Type B pancreatic cell (in vitro differentiated cells): ENCODE measurements around the gene MAPRE2. TPM values are rescaled to one million over a fixed set of nuclear protein-coding genes. Genes with fewer than 3 reads are reported as not detected.

Experiments
- DNase-seq: peaks from one replicate; pipeline ENCODE4 v3.0.0; 2021; ENCODE audit warnings: mixed read lengths; ENCODE audit not compliant: unreplicated experiment; ENCODE audit errors: extremely low spot score
- H3K27ac Mint-ChIP-seq: 2 replicates; pipeline ENCODE4 v1.8.0; 2021; ENCODE audit warnings: mild to moderate bottlenecking, mixed read lengths
- H3K27me3 Mint-ChIP-seq: 2 replicates; pipeline ENCODE4 v1.8.0; 2021; ENCODE audit warnings: mixed read lengths
- H3K36me3 Mint-ChIP-seq: 2 replicates; pipeline ENCODE4 v1.8.0; 2021; ENCODE audit warnings: mixed read lengths
- H3K4me1 Mint-ChIP-seq: one replicate; pipeline ENCODE4 v1.8.0; 2021; ENCODE audit warnings: mixed read lengths; ENCODE audit not compliant: unreplicated experiment
- H3K4me3 Mint-ChIP-seq: 2 replicates; pipeline ENCODE4 v1.8.0; 2021; ENCODE audit warnings: mild to moderate bottlenecking, mixed read lengths
- H3K9me3 Mint-ChIP-seq: 2 replicates; pipeline ENCODE4 v1.8.0; 2021; ENCODE audit warnings: mixed read lengths
- CTCF ChIP-seq: fragments of 200-600 bp; sonication (generic); conservative IDR thresholded peaks from 2 replicates; pipeline ENCODE4 v1.5.0; 2021; ENCODE audit warnings: antibody characterized with exemption, mild to moderate bottlenecking
- total RNA-seq: library from RNA; stranded (reverse); gene quantifications from 2 replicates; pipeline ENCODE4 v1.2.1, GENCODE V29; 2021; ENCODE audit warnings: low replicate concordance

MAPRE2 gene
- total RNA-seq, 1 donor from 2014 or later: 28.0 TPM

DNA sequence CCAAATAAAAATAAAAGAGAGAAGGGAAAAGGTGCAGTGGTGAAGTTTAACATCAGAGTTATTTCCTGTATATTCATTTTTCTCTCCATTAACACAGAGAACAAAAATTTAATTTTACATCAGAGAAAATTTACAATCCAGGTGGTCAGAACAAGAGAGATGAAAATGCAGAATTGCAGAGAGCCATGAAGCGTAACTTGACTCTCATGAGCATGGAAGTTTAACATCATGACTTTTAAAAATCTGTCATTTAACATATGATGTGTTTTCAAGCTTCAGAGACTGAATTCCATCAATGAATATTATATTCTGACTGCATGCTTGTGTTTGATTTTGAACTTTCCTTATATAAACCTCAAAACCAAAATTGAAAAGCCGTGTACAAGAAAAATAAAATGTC, 120.3 kb downstream of the MAPRE2 start:
- TF ChIP-seq CTCF: no peak
- H3K9me3 Mint-ChIP-seq: no peaks in the 10 kb centered on the region
- no peak overlapping the region for H3K27ac Mint-ChIP-seq
- H3K4me1 Mint-ChIP-seq: peaks cover 9% of the 10 kb centered on the region
- DNase-seq: no peak
- H3K4me3 Mint-ChIP-seq: no peak overlapping the region
- peaks cover 4% of the 10 kb centered on the region for H3K27me3 Mint-ChIP-seq
- H3K36me3 Mint-ChIP-seq: no peaks in the 10 kb centered on the region

GRCh38 chr18:35161934-35162333, 120.7 kb downstream of the MAPRE2 start:
- Mint-ChIP-seq H3K27me3 (peaks cover 4% of the 10 kb centered on the region), H3K9me3 (no peaks in the 10 kb centered on the region), H3K36me3 (no peaks in the 10 kb centered on the region), H3K4me1 (peaks cover 9% of the 10 kb centered on the region), H3K27ac (no peak overlapping the region), H3K4me3 (no peak overlapping the region)
- DNase-seq: no peak
- TF ChIP-seq CTCF: no peak

GRCh38 chr18:35163014-35163539, 121.9 kb downstream of the MAPRE2 start:
- Mint-ChIP-seq H3K9me3 (no peaks in the 10 kb centered on the region), H3K27me3 (peaks cover 4% of the 10 kb centered on the region), H3K36me3 (no peaks in the 10 kb centered on the region), H3K27ac (no peak overlapping the region), H3K4me1 (peaks cover 13% of the 10 kb centered on the region), H3K4me3 (no peak overlapping the region)
- TF ChIP-seq CTCF: no peak
- DNase-seq: no peak

DNA sequence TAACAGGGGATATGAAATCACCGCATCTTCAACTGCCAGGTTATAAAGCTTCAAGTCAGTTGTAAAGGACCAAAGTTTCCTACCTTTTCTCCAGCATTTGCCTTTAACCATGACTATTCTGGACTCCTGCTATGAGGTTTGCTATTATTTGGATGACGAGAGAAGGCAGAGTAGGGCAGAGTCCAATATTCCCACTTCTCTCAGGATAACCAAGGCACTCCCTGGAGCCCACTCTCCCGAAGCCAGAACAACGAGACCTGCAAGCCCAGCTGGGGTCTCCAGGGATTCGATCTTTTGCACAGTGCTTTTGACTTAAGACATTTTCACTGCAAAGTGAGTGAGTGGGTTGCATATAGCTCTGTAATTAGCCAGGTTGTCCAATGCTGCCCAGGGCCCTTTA, 122.5 kb downstream of the MAPRE2 start:
- no peaks in the 10 kb centered on the region for H3K9me3 Mint-ChIP-seq
- peaks cover 18% of the 10 kb centered on the region for H3K4me1 Mint-ChIP-seq
- no peaks in the 10 kb centered on the region for H3K36me3 Mint-ChIP-seq
- TF ChIP-seq CTCF: no peak
- no peak overlapping the region for H3K4me3 Mint-ChIP-seq
- H3K27ac Mint-ChIP-seq: no peak overlapping the region
- H3K27me3 Mint-ChIP-seq: peaks cover 4% of the 10 kb centered on the region
- DNase-seq: no peak

DNA sequence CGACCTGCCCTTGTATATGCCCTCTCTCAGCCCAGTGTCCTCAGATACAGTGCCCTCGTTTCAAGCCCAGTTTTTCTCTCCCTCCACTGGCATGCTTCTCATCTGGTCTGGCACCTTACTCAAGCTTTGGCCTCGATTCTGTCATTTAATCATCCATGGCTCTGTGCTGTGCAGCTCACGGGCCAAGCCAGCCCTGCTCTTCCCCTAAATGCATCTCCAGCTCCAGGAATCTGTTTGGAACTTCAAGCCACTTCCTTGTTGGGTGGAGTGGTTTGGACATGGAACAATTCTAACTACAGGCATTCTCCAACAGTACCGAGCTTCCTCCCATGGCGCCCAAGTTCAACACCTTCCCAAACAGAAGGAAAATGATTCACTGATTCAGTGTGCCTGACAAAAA, 122.9 kb downstream of the MAPRE2 start:
- Mint-ChIP-seq H3K27ac (no peak overlapping the region), H3K9me3 (no peaks in the 10 kb centered on the region), H3K4me1 (peaks cover 18% of the 10 kb centered on the region), H3K36me3 (no peaks in the 10 kb centered on the region), H3K4me3 (no peak overlapping the region), H3K27me3 (peaks cover under 1% of the 10 kb centered on the region)
- TF ChIP-seq CTCF: no peak
- DNase-seq: no peak

DNA sequence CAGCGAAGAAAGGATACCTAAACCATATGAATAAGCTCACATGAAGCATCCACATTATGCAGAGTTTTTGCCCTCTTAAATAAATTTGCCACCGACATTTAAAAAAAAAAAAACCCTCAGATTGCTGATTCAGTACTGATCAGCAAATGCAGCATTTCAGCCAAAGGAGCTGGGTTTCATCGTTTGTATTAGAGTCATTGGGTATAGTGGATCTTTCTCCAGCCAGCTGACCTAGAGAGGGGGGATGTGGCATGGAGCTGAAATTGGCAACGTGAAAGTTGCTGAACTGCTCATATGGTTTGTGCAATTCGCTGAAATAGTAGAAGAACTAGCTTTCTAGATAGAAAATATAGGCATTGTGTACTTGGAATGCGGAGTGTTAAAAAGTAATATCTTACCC, 126.1 kb downstream of the MAPRE2 start:
- H3K36me3 Mint-ChIP-seq: no peaks in the 10 kb centered on the region
- H3K4me1 Mint-ChIP-seq: peaks cover 23% of the 10 kb centered on the region
- no peak for TF ChIP-seq CTCF
- no peak overlapping the region for H3K27ac Mint-ChIP-seq
- no peak for DNase-seq
- H3K4me3 Mint-ChIP-seq: no peak overlapping the region
- H3K27me3 Mint-ChIP-seq: no peaks in the 10 kb centered on the region
- no peaks in the 10 kb centered on the region for H3K9me3 Mint-ChIP-seq
